ENCODE data around the gene KIFC1. TPM values are rescaled to one million over a fixed set of nuclear protein-coding genes. Genes with fewer than 3 reads are reported as not detected.

Gene KIFC1
- total RNA-seq, 1 donor from 2014 or later: 19.0 TPM

DNA sequence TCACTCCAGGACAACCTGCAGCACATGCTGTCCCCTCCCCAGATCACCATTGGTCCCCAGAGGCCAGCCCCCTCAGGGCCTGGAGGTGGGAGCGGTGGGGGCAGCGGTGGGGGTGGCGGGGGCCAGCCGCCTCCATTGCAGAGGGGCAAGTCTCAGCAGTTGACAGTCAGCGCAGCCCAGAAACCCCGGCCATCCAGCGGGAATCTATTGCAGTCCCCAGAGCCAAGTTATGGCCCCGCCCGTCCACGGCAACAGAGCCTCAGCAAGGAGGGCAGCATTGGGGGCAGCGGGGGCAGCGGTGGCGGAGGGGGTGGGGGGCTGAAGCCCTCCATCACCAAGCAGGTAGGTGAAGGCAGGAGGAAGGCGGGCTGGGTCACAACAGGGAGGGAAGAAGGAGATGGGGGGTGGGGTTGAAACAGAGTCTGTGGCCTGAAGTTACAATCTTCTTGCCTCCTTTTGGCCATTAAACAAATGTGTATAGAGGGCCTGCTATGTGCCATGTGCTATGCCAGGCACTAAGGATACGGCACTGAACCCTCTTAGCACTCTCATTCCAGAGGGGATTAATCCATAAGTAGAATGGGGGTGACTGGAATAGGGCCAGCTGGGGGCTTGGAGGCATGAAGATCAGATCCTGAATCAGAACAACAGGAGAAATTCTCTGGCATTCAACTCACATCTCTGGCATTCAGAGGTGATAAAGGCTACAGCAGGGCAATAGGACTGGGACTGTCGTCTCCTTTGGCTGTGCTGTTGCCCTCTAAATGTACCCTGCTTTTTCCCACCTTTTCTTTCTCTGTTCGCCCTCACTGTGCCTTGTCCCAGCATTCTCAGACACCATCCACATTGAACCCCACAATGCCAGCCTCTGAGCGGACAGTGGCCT lies 52.2 kb downstream of the KIFC1 start:
- TF ChIP-seq, protein P1, sequence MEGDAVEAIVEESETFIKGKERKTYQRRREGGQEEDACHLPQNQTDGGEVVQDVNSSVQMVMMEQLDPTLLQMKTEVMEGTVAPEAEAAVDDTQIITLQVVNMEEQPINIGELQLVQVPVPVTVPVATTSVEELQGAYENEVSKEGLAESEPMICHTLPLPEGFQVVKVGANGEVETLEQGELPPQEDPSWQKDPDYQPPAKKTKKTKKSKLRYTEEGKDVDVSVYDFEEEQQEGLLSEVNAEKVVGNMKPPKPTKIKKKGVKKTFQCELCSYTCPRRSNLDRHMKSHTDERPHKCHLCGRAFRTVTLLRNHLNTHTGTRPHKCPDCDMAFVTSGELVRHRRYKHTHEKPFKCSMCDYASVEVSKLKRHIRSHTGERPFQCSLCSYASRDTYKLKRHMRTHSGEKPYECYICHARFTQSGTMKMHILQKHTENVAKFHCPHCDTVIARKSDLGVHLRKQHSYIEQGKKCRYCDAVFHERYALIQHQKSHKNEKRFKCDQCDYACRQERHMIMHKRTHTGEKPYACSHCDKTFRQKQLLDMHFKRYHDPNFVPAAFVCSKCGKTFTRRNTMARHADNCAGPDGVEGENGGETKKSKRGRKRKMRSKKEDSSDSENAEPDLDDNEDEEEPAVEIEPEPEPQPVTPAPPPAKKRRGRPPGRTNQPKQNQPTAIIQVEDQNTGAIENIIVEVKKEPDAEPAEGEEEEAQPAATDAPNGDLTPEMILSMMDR (IDR thresholded peaks at IDR 0.05; ENCODE audit: unreplicated experiment): no peak
- no peak overlapping the region for H3K27ac Mint-ChIP-seq (ENCODE audit: unreplicated experiment)
- no peak for DNase-seq (ENCODE audit: low spot score)
- H3K4me3 Mint-ChIP-seq (ENCODE audit: unreplicated experiment): no peak overlapping the region
- H3K36me3 Mint-ChIP-seq (ENCODE audit: low read depth, unreplicated experiment): peaks cover 44% of the 10 kb centered on the region
- peaks cover 9% of the 10 kb centered on the region for H3K27me3 Mint-ChIP-seq (ENCODE audit: unreplicated experiment)
- no peaks in the 10 kb centered on the region for H3K9me3 Mint-ChIP-seq (ENCODE audit: unreplicated experiment)
- H3K4me1 Mint-ChIP-seq (ENCODE audit: unreplicated experiment): peaks cover 13% of the 10 kb centered on the region

DNA sequence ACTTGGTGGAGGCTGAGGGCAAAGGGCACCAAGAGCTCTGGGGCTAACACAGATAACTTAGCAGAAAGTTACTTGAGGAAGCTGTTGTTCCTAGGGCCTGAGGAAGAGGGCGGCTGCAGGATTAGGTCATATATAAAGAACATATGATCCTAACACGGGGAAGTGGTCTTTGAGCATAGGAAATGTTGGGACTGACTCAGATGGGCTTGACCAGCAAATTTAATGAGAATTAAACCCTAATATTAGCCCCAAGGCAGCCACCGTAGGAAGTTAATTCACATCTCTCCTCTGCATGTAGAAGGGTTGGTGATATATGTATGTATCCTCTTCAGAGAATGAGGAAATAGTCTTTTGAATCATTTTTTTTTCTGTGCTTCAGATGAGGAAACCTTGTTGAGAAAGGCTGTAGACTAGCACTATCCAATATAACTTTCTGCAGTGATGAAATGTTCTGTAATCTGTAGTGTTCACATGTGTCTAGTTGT lies 53.5 kb downstream of the KIFC1 start:
- DNase-seq (ENCODE audit: low spot score): no peak
- Mint-ChIP-seq H3K27me3 (ENCODE audit: unreplicated experiment) (peaks cover 3% of the 10 kb centered on the region), H3K4me3 (ENCODE audit: unreplicated experiment) (no peak overlapping the region), H3K36me3 (ENCODE audit: low read depth, unreplicated experiment) (peaks cover 42% of the 10 kb centered on the region), H3K4me1 (ENCODE audit: unreplicated experiment) (peaks cover 16% of the 10 kb centered on the region), H3K9me3 (ENCODE audit: unreplicated experiment) (no peaks in the 10 kb centered on the region), H3K27ac (ENCODE audit: unreplicated experiment) (no peak overlapping the region)
- TF ChIP-seq, protein P1 (IDR thresholded peaks at IDR 0.05; ENCODE audit: unreplicated experiment): no peak

DNA sequence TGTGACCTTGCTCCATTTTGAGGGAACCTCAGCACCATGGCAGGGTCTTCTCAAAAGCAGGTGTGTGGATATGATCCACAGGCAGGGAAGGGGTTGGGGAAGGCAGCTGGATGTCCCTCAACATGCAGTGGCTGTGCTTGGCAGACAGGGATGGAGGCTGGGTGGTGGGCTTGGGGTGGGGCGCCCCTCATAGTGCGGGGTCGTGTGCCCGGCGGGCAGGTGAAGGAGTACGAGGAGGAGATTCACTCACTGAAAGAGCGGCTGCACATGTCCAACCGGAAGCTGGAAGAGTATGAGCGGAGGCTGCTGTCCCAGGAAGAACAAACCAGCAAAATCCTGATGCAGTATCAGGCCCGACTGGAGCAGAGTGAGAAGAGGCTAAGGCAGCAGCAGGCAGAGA lies 54.7 kb downstream of the KIFC1 start:
- H3K36me3 Mint-ChIP-seq (ENCODE audit: low read depth, unreplicated experiment): peaks cover 50% of the 10 kb centered on the region
- H3K4me1 Mint-ChIP-seq (ENCODE audit: unreplicated experiment): peaks cover 23% of the 10 kb centered on the region
- TF ChIP-seq, protein P1 (IDR thresholded peaks at IDR 0.05; ENCODE audit: unreplicated experiment): no peak
- no peak for DNase-seq (ENCODE audit: low spot score)
- H3K27me3 Mint-ChIP-seq (ENCODE audit: unreplicated experiment): peaks cover 3% of the 10 kb centered on the region
- H3K27ac Mint-ChIP-seq (ENCODE audit: unreplicated experiment): peak overlapping the region; percentile 81
- no peaks in the 10 kb centered on the region for H3K9me3 Mint-ChIP-seq (ENCODE audit: unreplicated experiment)
- peak overlapping the region; percentile 71 for H3K4me3 Mint-ChIP-seq (ENCODE audit: unreplicated experiment)

DNA sequence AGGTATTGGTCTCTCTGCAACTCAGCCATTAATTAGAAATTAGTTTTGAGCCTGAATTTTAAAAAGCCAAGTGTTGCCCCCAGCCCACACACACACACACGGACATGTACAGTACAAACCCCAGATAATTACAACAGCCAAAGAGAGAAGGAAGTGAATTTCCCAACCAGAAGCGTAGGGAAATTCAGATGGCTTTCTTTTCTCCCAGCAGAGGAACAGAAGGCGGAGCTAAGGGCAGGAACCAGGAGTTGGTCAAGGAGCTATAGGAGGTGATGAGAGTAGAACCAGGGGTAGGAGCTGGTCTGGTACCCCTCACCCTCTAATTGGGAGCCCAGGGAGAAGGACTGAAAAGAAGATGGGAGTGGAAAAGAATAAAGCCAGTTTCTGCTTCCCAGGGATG lies 58.8 kb downstream of the KIFC1 start:
- Mint-ChIP-seq H3K36me3 (ENCODE audit: low read depth, unreplicated experiment) (peaks cover 44% of the 10 kb centered on the region), H3K27me3 (ENCODE audit: unreplicated experiment) (peaks cover 14% of the 10 kb centered on the region), H3K4me3 (ENCODE audit: unreplicated experiment) (no peak overlapping the region), H3K27ac (ENCODE audit: unreplicated experiment) (peak overlapping the region; percentile 69), H3K4me1 (ENCODE audit: unreplicated experiment) (peaks cover 42% of the 10 kb centered on the region), H3K9me3 (ENCODE audit: unreplicated experiment) (no peaks in the 10 kb centered on the region)
- no peak for DNase-seq (ENCODE audit: low spot score)
- TF ChIP-seq, protein P1 (IDR thresholded peaks at IDR 0.05; ENCODE audit: unreplicated experiment): no peak

DNA sequence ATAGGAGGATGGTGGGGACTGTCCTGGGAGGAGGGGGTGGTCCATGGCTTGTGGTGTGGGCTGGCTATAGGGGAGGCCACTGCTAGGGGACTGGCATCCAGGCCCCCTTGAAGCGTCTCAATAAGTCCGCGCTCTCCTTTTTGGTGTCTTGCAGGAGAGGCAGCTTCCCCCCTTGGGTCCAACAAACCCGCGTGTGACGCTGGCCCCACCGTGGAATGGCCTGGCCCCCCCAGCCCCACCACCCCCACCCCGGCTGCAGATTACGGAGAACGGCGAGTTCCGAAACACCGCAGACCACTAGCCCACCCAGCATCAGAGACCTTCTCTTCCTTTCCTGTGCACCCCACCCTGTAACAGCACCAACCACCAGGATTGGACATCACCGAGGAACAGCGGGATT lies 60.0 kb downstream of the KIFC1 start:
- H3K36me3 Mint-ChIP-seq (ENCODE audit: low read depth, unreplicated experiment): peaks cover 37% of the 10 kb centered on the region
- H3K27ac Mint-ChIP-seq (ENCODE audit: unreplicated experiment): no peak overlapping the region
- no peak for DNase-seq (ENCODE audit: low spot score)
- no peak overlapping the region for H3K4me3 Mint-ChIP-seq (ENCODE audit: unreplicated experiment)
- H3K9me3 Mint-ChIP-seq (ENCODE audit: unreplicated experiment): no peaks in the 10 kb centered on the region
- H3K27me3 Mint-ChIP-seq (ENCODE audit: unreplicated experiment): peaks cover 14% of the 10 kb centered on the region
- peaks cover 43% of the 10 kb centered on the region for H3K4me1 Mint-ChIP-seq (ENCODE audit: unreplicated experiment)
- TF ChIP-seq, protein P1 (IDR thresholded peaks at IDR 0.05; ENCODE audit: unreplicated experiment): no peak

Measured in endothelial cell (in vitro differentiated cells).